GM19035 (cell line): ENCODE results near the gene RASGEF1B.

ENCODE experiments used
- ATAC-seq: cut with Tn5 transposase; IDR thresholded peaks from one replicate; pipeline ENCODE4 v1.9.1; 2021; ENCODE audit not compliant: unreplicated experiment

Gene RASGEF1B

GRCh38 chr4:81471588-81472280 is at the start of gene RASGEF1B:
Gene RASGEF1B, minus strand, starts transcription at chr4:81471907. Its CDS starts 12,399 bp downstream, at chr4:81459508.
- peak; percentile 96 for ATAC-seq

- no peak for ATAC-seq
These were observed 48.1 kb upstream of the RASGEF1B start for GRCh38 chr4:81519856-81520255.

- no peak for ATAC-seq
These were observed 47.7 kb upstream of the RASGEF1B start for GRCh38 chr4:81519427-81519773.

- no peak for ATAC-seq
These were observed 47.2 kb upstream of the RASGEF1B start for GRCh38 chr4:81518762-81519426.

GRCh38 chr4:81516241-81516640 is 44.5 kb upstream of the RASGEF1B start:
- no peak for ATAC-seq

GRCh38 chr4:81512757-81513501 is 41.2 kb upstream of the RASGEF1B start:
- no peak for ATAC-seq

- no peak for ATAC-seq
These were observed 40.5 kb upstream of the RASGEF1B start for GRCh38 chr4:81512001-81512756.

- ATAC-seq = no peak
These were observed 39.0 kb upstream of the RASGEF1B start for GRCh38 chr4:81510643-81511178.

GRCh38 chr4:81509822-81510221 is 38.1 kb upstream of the RASGEF1B start:
- ATAC-seq = no peak

- no peak for ATAC-seq
These were observed 37.5 kb upstream of the RASGEF1B start for GRCh38 chr4:81509191-81509590.

- no peak for ATAC-seq
These were observed 36.9 kb upstream of the RASGEF1B start for GRCh38 chr4:81508411-81509185.

- ATAC-seq = no peak
These were observed 35.8 kb upstream of the RASGEF1B start for GRCh38 chr4:81507530-81507929.

GRCh38 chr4:81506731-81507130 is 35.0 kb upstream of the RASGEF1B start:
- peak; percentile 68 for ATAC-seq

GRCh38 chr4:81505726-81506125 is 34.0 kb upstream of the RASGEF1B start:
- ATAC-seq = no peak

- ATAC-seq = peak; percentile 44
These were observed 33.4 kb upstream of the RASGEF1B start for GRCh38 chr4:81505004-81505598.

- no peak for ATAC-seq
These were observed 32.7 kb upstream of the RASGEF1B start for GRCh38 chr4:81504112-81505003.

- no peak for ATAC-seq
These were observed 31.9 kb upstream of the RASGEF1B start for GRCh38 chr4:81503586-81503985.

GRCh38 chr4:81502564-81502963 is 30.9 kb upstream of the RASGEF1B start:
- ATAC-seq = no peak

- no peak for ATAC-seq
These were observed 28.1 kb upstream of the RASGEF1B start for GRCh38 chr4:81499840-81500239.
